Stimulated activated CD8-positive, alpha-beta memory T cell treated with anti-CD3 and anti-CD28 coated beads, Interleukin-15, amount 100 ng/mL, for 24 hours (primary cell): ENCODE data around the gene C2orf42.
A peak's percentile ranks its signal among the peaks of the same experiment; 100 is the strongest.
"Not testable (repeated sequence)": the region's sequence is repeated elsewhere in the genome, so short reads cannot be mapped to it uniquely, and the experiment has no call there.

Experiments
- DNase-seq: peaks from one replicate; pipeline ENCODE4 v3.0.0-alpha.2; 2020; ENCODE audit warnings: low read depth

C2orf42 gene

GRCh38 chr2:70190418-70191243 is at the start of gene C2orf42:
C2orf42 (minus strand) TSS chr2:70191019; CDS start chr2:70181985, 9,034 bp downstream.
- DNase-seq: peak; percentile 83

DNA sequence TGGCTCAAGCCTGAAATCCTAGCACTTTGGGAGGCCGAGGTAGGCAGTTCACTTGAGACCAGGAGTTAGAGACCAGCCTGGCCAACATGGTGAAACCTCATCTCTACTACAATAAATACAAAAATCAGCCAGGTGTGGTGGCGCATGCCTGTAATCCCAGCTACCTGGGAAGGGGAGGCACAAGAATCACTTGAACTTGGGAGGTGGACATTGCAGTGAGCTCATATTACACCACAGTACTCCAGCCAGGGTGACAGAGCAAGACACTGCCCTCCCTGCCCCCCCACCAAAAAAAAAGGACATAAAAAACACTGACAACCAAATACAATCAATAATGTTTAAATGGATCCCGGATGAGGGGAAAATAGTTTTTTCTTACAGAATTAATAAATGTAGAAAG is 49.8 kb upstream of the C2orf42 start:
- DNase-seq: no peak

DNA sequence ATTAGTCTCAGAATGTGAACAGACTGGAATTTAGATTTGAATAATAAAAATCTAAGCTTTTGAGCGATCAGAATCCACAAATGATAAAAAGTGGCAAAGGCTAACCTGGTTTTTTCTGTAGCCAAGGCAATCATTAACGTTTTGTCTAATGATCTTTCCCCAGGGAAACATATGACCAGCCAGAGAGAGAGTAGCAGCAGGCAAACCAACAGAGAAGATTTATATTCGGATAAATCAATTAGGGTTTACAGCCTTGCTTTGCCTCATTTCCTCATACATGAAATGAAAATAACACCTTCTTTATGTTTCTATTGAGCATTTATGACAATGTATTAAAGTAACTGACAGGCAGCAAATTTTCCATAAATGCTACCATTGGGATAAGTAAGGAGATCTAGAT is 43.1 kb upstream of the C2orf42 start:
- no peak for DNase-seq

- DNase-seq: no peak
Observed at GRCh38 chr2:70226781-70227180, 36.0 kb upstream of the C2orf42 start.

- DNase-seq: not testable (repeated sequence)
Observed at GRCh38 chr2:70223305-70223704, 32.5 kb upstream of the C2orf42 start.

GRCh38 chr2:70214953-70215549 is 24.2 kb upstream of the C2orf42 start:
- DNase-seq: no peak

DNA sequence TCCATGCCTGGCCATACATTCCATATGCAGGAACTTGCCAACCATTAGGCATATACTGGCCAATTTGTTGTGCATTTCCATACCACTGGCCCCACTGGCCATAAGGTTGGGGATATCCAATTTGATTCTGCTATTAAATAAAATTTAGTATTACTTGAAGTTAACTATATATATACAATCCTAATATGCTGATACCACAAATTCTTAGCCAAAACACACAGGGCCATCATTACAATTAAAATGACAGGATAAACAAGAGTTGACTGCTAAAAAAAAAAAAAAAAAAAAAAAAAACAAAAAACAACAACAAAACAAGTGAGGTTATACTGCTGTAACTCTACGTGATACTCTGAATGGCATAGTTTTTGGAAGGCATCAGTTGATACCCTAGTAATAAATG is 23.5 kb upstream of the C2orf42 start:
- no peak for DNase-seq

GRCh38 chr2:70212298-70212932 is 21.6 kb upstream of the C2orf42 start:
- DNase-seq: no peak

GRCh38 chr2:70211595-70211994 is 20.8 kb upstream of the C2orf42 start:
- DNase-seq: no peak

- no peak for DNase-seq
Observed at GRCh38 chr2:70204452-70204851, 13.6 kb upstream of the C2orf42 start.

DNA sequence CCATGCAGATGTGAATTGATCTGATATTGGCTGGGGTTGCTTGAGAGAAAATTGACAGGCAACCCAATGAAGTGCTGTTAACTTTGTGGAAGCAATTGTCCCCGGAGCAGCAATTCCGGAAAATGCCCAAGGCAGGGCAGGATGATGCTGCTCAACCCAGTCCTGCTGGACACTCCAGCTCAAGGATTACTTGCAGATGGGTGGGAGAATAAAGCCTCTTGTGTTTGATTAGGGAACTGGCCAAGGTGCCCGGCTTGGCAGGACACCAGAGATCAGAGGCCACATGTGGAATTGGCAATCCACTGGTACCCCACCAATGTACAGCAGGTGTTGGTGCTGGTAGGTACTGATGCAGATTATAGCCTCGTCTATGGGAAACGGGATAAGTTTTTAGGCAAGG is 12.3 kb upstream of the C2orf42 start:
- no peak for DNase-seq

DNA sequence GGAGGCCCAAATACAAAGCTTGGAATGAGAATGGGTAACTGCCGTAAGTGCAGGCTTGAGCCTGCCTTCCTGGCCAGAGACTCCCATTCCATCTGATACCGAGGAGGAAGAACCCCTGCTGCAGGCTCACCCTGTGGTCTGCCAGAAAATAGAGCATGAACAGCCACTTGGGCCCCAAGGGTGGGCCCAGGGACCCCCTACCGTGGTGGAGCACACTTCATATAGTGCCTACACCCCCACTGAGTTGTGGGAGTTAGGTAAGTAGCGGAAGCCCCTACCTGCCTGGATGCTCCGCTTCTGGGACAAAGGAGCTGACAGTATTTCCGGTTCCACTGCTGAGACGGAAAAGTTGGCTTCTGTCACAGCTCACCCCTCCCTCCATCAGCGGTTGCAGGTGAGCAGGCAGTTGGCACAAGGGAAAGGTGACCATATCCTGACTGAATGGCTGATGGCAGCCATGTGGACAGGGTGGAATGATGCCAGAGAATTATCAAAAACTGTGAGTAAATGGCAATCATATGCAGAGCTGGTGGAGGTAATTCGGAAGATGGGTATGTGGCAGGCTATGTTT is 11.5 kb upstream of the C2orf42 start:
- no peak for DNase-seq

DNA sequence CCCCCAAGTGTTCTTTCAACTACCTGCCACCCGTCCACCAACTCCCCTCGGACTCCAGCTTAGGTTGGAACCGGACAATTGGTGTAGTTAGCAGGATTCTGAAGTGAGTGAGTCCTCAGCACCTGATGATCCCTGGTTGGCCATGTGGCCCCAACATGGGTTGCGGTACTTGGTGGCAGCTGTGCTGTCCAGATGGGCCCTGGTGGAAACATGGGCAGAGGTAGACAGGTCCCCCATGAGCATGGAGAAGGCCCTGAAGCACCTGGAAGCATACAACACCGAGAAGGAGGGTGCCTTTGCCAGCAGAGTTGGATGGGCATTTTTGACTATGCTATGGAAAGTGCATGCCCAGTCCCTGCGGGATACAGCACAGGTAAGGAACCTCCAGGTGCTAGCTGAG is 11.0 kb upstream of the C2orf42 start:
- no peak for DNase-seq

- no peak for DNase-seq
Observed at GRCh38 chr2:70201225-70201768, 10.5 kb upstream of the C2orf42 start.

DNA sequence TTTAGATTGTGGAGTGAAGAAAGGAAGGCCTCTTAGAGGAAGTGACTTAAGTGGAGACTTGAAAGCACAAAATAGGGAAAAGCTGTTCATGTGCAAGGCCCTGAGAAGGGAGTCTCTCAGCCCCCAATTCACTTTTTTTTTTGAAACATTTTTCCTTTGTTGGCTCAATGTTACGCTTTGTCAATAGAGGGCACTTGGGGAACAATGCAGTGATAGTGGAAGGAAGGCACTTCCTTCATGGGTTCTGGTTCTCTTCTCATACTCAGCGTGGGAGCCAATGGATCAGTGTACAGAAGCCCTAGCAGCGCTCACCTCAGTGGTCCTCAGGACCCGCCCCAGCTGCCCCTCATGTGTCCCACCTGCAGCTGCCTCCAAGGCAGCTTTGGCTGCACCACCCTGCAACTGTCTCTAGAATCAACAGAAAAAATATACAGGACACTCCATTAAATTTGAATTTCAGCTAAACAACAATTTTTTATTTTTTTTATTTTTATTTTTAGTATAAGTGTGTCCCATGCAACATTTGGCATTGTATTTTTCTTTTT is 8.6 kb upstream of the C2orf42 start:
- DNase-seq: no peak

DNA sequence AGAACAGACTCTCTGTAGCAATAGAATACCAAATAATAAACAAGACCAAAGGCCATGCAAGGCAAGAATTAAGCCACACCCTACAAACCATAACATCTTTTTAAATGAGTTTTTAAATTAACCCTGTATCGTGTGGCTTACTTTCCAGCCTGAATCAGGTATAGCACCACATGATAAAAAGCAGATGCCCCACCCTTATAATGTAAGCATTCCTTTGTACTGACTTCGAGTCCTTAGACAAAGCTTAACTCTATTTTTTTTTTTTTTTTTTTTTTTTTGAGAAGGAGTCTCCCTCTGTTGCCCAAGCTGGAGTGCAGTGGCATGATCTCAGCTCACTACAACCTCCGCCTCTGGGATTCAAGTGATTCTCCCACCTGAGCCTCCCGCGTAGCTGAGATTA is 1.7 kb upstream of the C2orf42 start:
- no peak for DNase-seq

DNA sequence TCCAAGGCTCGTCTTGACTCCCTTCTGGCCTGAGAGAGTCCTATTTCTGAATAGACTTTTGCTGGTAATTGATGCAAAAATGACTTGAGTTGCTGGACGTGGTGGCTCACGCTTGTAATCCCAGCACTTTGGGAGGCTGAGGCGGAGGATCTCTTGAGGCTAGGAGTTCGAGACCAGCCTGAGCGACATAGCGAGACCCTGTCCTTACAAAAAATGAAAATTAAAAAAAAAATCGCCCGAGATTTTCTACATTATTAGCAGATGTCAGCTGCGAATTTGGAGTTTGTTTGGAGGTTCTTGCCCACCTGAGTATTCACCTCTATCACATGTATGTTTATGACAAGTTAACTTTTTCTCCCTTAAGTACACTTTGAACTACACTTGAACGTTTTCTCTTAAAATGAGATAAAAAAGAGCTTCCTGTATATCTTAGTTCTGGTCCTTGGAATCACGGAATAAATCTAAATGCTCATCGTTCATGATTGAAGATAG is 471 bp upstream of the C2orf42 start:
- DNase-seq: no peak

DNA sequence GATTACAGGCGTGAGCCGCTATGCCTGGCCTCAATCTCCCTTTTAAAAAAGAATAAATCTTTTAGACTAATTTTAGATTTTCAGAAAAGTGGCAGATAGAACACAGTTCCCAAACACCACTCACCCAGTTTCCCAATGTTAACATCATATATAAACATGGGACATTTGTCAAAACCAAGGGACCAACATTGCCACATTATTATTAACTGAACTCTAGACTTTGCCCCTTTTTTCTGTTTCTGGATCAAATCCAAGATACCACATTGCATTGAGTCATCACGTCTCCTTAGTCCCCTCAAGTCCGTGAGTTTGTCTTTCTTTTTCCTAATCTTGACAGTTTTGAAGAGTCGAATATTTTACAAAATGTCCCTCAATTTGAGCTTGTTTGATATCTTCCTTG is 2.4 kb downstream of the C2orf42 start:
- DNase-seq: no peak

- DNase-seq: not testable (repeated sequence)
Observed at GRCh38 chr2:70187170-70187569, 3.6 kb downstream of the C2orf42 start.

- DNase-seq: no peak
Observed at GRCh38 chr2:70182689-70183088, 8.1 kb downstream of the C2orf42 start.

- no peak for DNase-seq
Observed at GRCh38 chr2:70181363-70181956, 9.4 kb downstream of the C2orf42 start.

GRCh38 chr2:70173520-70173919 is 17.3 kb downstream of the C2orf42 start:
- no peak for DNase-seq
